Tibial nerve (tissue), 3 donors: ENCODE results near the gene CIAPIN1.

Source experiments
- POLR2A ChIP-seq, 2 donors: fragments of 450-650 bp; IDR thresholded peaks; one replicate each; pipeline ENCODE4 v1.6.1; 2017; ENCODE audit warnings: antibody characterized with exemption in 2 of 2, mild to moderate bottlenecking in 2 of 2, moderate library complexity in 2 of 2
- TF ChIP-seq, protein P1 (sequence below), 5 experiments: fragments of 200-600 bp in 3 of 5; fragments of 450-650 bp in 2 of 5; sonication (generic) in 3 of 5; IDR thresholded peaks; one replicate each; pipeline ENCODE4 v1.5.1; 2016 to 2019; ENCODE audit warnings: antibody characterized with exemption in 5 of 5, mild to moderate bottlenecking in 3 of 5, moderate library complexity in 2 of 5

DNA sequence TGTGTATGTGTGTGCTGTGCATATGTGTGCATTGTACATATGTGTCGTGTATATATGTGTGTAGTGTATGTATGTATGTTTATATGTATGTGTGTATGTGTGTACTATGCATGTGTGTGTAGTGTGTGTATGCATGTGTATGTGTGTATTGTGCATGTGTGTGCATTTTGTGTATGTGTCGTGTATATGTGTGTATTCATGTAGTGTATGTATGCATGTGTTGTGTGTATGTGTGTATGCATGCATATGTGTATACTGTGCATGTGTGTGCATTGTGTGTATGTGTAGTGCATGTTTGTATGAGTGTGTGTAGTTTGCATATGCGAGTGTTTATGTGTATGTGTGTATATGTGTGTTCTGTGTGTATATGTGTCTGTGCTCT is 58.1 kb downstream of the CIAPIN1 start:
- TF ChIP-seq, protein P1, sequence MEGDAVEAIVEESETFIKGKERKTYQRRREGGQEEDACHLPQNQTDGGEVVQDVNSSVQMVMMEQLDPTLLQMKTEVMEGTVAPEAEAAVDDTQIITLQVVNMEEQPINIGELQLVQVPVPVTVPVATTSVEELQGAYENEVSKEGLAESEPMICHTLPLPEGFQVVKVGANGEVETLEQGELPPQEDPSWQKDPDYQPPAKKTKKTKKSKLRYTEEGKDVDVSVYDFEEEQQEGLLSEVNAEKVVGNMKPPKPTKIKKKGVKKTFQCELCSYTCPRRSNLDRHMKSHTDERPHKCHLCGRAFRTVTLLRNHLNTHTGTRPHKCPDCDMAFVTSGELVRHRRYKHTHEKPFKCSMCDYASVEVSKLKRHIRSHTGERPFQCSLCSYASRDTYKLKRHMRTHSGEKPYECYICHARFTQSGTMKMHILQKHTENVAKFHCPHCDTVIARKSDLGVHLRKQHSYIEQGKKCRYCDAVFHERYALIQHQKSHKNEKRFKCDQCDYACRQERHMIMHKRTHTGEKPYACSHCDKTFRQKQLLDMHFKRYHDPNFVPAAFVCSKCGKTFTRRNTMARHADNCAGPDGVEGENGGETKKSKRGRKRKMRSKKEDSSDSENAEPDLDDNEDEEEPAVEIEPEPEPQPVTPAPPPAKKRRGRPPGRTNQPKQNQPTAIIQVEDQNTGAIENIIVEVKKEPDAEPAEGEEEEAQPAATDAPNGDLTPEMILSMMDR (IDR thresholded peaks at IDR 0.05), result no peak
- TF ChIP-seq POLR2A (IDR thresholded peaks at IDR 0.05), result no peak
